ENCODE measurements around the gene RAB8B. TPM values are rescaled to one million over a fixed set of nuclear protein-coding genes. Genes with fewer than 3 reads are reported as not detected.
"Not testable (repeated sequence)": the region's sequence is repeated elsewhere in the genome, so short reads cannot be mapped to it uniquely, and the experiment has no call there.

Gene RAB8B
- total RNA-seq, 4 donors from 2014 or later = 7.2 to 33.4 (median 14.3) TPM

DNA sequence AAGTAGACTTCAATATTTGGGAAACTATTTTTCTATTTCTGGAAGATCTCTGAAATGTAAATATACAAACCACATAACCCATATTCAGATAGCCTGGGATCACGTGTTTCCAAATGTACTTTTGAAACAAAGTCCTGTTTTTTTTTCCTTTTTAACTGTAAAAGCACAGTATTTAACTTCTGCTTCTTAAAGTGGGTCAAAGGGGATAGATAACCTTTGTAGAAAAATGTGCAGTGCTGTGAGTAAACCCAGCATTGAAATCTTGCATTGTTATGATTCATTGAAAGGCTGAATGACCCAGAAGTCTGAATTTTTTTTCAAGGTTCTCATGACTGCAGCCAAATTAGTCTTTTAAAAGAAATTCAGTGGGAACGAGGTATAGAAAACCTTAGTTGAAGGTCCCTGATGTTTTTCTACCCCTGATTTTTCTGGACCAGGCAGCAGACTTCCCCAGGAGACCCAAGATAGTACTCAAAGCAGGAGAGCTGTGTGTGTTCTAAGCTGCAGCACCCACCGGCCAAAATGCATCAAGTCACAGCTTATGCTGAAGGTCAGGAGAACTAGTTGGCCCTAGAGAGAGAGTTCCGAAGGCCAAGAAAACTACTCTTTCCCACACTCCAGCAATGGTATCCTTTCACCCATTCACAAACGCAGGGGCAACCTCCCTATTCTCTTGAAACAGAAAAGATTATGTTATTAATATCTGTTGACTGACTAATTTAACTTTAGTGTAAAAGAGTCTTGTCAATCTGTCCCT, 44.4 kb downstream of the RAB8B start:
- DNase-seq = no peak
- H3K4me3 ChIP-seq = no peak overlapping the region
- in situ Hi-C loops (cut with MboI; ENCODE audit: low sequenced_read_pairs in 4 of 4) = loop anchor here in 1 of 4 donors (5.0 kb wide), 1 partner anchor 42 kb away; no protein-coding TSS in a partner anchor
- no peaks in the 10 kb centered on the region for H3K27me3 ChIP-seq
- peaks cover 16 to 33% of the 10 kb centered on the region in 2 donors for H3K4me1 ChIP-seq
- ATAC-seq = peak in 1 of 2 donors; percentile 50
- no peaks in the 10 kb centered on the region for H3K9me3 ChIP-seq
- peak overlapping the region; percentile 42 to 54 (median 45) for H3K27ac ChIP-seq
- intact Hi-C loops (cut with DNase I; ENCODE audit: low total_unique reads) = loop anchor here (5.0 kb wide), 1 partner anchor 1328 kb away; no protein-coding TSS in a partner anchor
- H3K36me3 ChIP-seq = no peaks in the 10 kb centered on the region
- TF ChIP-seq, protein P1, sequence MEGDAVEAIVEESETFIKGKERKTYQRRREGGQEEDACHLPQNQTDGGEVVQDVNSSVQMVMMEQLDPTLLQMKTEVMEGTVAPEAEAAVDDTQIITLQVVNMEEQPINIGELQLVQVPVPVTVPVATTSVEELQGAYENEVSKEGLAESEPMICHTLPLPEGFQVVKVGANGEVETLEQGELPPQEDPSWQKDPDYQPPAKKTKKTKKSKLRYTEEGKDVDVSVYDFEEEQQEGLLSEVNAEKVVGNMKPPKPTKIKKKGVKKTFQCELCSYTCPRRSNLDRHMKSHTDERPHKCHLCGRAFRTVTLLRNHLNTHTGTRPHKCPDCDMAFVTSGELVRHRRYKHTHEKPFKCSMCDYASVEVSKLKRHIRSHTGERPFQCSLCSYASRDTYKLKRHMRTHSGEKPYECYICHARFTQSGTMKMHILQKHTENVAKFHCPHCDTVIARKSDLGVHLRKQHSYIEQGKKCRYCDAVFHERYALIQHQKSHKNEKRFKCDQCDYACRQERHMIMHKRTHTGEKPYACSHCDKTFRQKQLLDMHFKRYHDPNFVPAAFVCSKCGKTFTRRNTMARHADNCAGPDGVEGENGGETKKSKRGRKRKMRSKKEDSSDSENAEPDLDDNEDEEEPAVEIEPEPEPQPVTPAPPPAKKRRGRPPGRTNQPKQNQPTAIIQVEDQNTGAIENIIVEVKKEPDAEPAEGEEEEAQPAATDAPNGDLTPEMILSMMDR (IDR thresholded peaks at IDR 0.05 in 4 of 5, conservative IDR thresholded peaks at IDR 0.05 in 1 of 5) = no peak
- no peak for TF ChIP-seq POLR2A (IDR thresholded peaks at IDR 0.05)

DNA sequence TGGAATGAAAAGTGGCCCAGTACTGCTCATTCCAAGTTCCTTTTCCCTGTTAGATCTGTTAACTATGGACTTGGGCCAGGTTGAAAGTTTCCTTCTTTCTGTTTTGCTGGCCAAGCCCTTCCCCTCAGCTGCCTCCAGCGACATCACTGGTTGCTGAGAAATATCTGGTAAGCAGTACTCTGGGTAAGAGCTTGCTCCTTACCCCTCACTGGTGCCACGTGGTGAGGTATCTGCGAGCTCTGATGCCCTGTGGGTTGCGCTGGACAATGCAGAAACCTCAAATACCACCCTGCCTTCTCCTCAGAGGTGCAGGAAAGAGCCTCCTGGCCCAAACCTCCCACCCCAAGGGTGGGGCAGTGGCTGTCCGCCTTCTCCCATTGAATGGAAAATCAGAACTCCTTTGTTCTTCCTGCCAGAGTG, 45.1 kb downstream of the RAB8B start:
- H3K4me3 ChIP-seq = no peak overlapping the region
- peak; percentile 24 to 46 for DNase-seq

DNA sequence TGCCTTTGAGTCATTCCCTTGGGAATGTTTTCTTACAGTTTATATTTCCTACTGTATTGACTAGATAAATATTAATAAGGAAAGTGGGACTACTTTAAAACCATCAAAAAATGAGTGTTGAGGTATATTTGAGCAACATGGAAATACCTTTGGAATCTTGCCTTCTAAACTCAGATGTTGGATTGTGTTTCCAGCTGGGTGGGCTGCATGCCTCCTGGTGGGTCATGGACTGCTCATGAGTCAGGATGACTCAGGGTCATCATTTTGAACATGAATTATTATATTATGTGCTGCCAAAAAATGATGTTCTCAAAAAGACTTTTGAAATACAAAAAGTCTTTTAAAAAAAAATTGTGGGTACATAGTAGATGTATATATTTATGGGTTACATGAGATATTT, 46.9 kb downstream of the RAB8B start:
- no peaks in the 10 kb centered on the region for H3K36me3 ChIP-seq
- DNase-seq (no peak), ATAC-seq (no peak)
- TF ChIP-seq POLR2A (IDR thresholded peaks at IDR 0.05) = no peak
- TF ChIP-seq, protein P1 (IDR thresholded peaks at IDR 0.05 in 4 of 5, conservative IDR thresholded peaks at IDR 0.05 in 1 of 5) = no peak
- intact Hi-C loops (cut with DNase I; ENCODE audit: low total_unique reads) (loop anchor here (2.0 kb wide), 1 partner anchor 21 kb away; no protein-coding TSS in a partner anchor), in situ Hi-C loops (cut with MboI; ENCODE audit: low sequenced_read_pairs in 4 of 4) (no loop called here)
- no peaks in the 10 kb centered on the region for H3K27me3 ChIP-seq
- H3K27ac ChIP-seq = no peak overlapping the region
- H3K4me3 ChIP-seq = no peak overlapping the region
- no peaks in the 10 kb centered on the region for H3K9me3 ChIP-seq
- H3K4me1 ChIP-seq = peaks cover 17 to 41% of the 10 kb centered on the region in 2 donors

More for the DNA sequence above, 45.1 kb downstream of the RAB8B start:
- no peaks in the 10 kb centered on the region for H3K27me3 ChIP-seq
- H3K9me3 ChIP-seq = no peaks in the 10 kb centered on the region
- H3K27ac ChIP-seq = peak overlapping the region; percentile 42 to 54 (median 45)
- intact Hi-C loops (cut with DNase I; ENCODE audit: low total_unique reads) = loop anchor here (5.0 kb wide), 1 partner anchor 1328 kb away; no protein-coding TSS in a partner anchor
- TF ChIP-seq, protein P1 (IDR thresholded peaks at IDR 0.05 in 4 of 5, conservative IDR thresholded peaks at IDR 0.05 in 1 of 5) = no peak
- TF ChIP-seq POLR2A (IDR thresholded peaks at IDR 0.05) = no peak
- in situ Hi-C loops (cut with MboI; ENCODE audit: low sequenced_read_pairs in 4 of 4) = loop anchor here in 1 of 4 donors (5.0 kb wide), 1 partner anchor 42 kb away; no protein-coding TSS in a partner anchor
- peak; percentile 62 to 64 for ATAC-seq
- H3K36me3 ChIP-seq = no peaks in the 10 kb centered on the region
- peaks cover 17 to 36% of the 10 kb centered on the region in 2 donors for H3K4me1 ChIP-seq

DNA sequence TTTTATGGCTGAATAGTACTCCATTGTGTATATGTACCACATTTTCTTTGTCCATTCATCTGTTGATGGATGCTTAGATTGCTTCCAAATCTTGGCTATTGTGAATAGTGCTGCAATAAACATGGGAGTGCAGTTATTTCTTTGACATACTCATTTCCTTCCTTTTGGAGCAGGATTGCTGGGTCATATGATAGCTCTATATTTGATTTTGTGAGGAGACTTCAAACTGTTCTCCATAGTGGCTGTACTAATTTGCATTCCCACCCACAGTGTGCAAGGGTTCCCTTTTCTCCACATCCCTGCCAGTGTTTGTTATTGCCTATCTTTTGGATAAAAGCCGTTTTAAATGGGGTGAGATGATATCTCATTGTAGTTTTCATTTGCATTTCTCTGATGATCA, 47.7 kb downstream of the RAB8B start:
- DNase-seq; H3K27me3 ChIP-seq; ATAC-seq; H3K4me3 ChIP-seq; H3K27ac ChIP-seq; H3K9me3 ChIP-seq; in situ Hi-C loops (cut with MboI; ENCODE audit: low sequenced_read_pairs in 4 of 4); H3K36me3 ChIP-seq: not testable (repeated sequence)
- intact Hi-C loops (cut with DNase I; ENCODE audit: low total_unique reads) = loop anchor here (2.0 kb wide), 1 partner anchor 22 kb away; no protein-coding TSS in a partner anchor
- peaks cover 17 to 41% of the 10 kb centered on the region in 2 donors for H3K4me1 ChIP-seq

DNA sequence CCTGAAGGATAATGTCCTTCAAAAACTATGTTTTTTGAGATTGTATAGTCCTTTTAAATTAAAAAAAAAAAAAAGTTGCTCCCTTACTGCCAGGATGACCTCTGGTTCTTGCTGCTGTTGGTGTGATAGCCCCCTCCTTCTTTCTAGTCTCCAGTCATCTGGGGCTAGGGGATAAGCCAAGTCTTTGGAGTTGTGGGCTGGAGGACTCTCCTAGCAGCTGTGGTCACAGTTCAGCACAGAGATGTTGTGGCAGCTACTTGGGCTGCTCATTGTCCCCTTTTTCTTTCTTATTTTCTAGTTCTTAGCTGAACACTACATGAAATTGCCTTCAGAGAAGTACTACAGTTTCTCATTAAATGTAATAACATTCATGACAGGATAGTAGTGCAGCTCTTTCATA, 48.8 kb downstream of the RAB8B start:
- Histone ChIP-seq H3K27ac (no peak overlapping the region), H3K36me3 (no peaks in the 10 kb centered on the region), H3K4me3 (no peak overlapping the region), H3K27me3 (no peaks in the 10 kb centered on the region), H3K4me1 (peaks cover 17 to 38% of the 10 kb centered on the region in 2 donors), H3K9me3 (no peaks in the 10 kb centered on the region)
- in situ Hi-C loops (cut with MboI; ENCODE audit: low sequenced_read_pairs in 4 of 4) (no loop called here), intact Hi-C loops (cut with DNase I; ENCODE audit: low total_unique reads) (no loop called here)
- ATAC-seq (no peak), DNase-seq (no peak)
- TF ChIP-seq POLR2A (IDR thresholded peaks at IDR 0.05) = no peak
- TF ChIP-seq, protein P1 (IDR thresholded peaks at IDR 0.05 in 4 of 5, conservative IDR thresholded peaks at IDR 0.05 in 1 of 5) = no peak
